ENCODE results near the gene MB21D2. TPM values are rescaled to one million over a fixed set of nuclear protein-coding genes. Genes with fewer than 3 reads are reported as not detected.

MB21D2 gene
- total RNA-seq, 1 experiment from 2014 or later: 26.0 TPM

GRCh38 chr3:192919901-192920300, 2.2 kb upstream of the MB21D2 start:
- DNase-seq: no peak
- Histone ChIP-seq H3K27me3 (ENCODE audit: low read length) (no peaks in the 10 kb centered on the region), H3K4me2 (ENCODE audit: low read length) (no peak overlapping the region), H3F3A (ENCODE audit: low read length, unreplicated experiment) (no peaks in the 10 kb centered on the region), H3K27ac (ENCODE audit: low read length) (no peak overlapping the region), H3K9me2 (replicated peaks; ENCODE audit: low read length) (no peaks in the 10 kb centered on the region), H2AFZ (ENCODE audit: low read length) (no peak overlapping the region), H3K9me3 (ENCODE audit: low read length) (no peaks in the 10 kb centered on the region), H3K4me1 (ENCODE audit: insufficient read depth, low read length) (peaks cover 16% of the 10 kb centered on the region), H3K4me3 (ENCODE audit: low read length) (no peak overlapping the region), H4K20me1 (ENCODE audit: low read length) (peaks cover 17% of the 10 kb centered on the region), H3K36me3 (ENCODE audit: low read depth, low read length) (no peaks in the 10 kb centered on the region), H3K9ac (ENCODE audit: low read length) (no peak overlapping the region), H3K79me2 (ENCODE audit: low read length) (peaks cover 35% of the 10 kb centered on the region)
- no peak for ATAC-seq
- intact Hi-C loops (cut with micrococcal nuclease): loop anchor here (5.0 kb wide), 2 partner anchors 353 to 672 kb away; partner anchors contain the start of gene OPA1
- no TSS peak for BruUV-seq (replicated peaks)
- POLR2A ChIA-PET (ENCODE audit: unreplicated experiment): no interaction called here
- TF ChIP-seq EZH2 (IDR thresholded peaks at IDR 0.05; ENCODE audit: low read length, unreplicated experiment) (no peak), CTCF (conservative IDR thresholded peaks at IDR 0.05; ENCODE audit: low read depth, low read length) (no peak), EZH2phosphoT487 (IDR thresholded peaks at IDR 0.05; ENCODE audit: borderline replicate concordance, low read length) (no peak)
- CTCF ChIA-PET: no interaction called here

- H3K9me2 ChIP-seq (replicated peaks; ENCODE audit: low read length): no peaks in the 10 kb centered on the region
- TSS peak; percentile 25 for BruUV-seq (replicated peaks)
- ChIA-PET POLR2A (ENCODE audit: unreplicated experiment) (interaction anchor here (0.5 to 0.7 kb wide), 3 partner anchors 39 to 68 kb away, joined by 3 to 6 read pairs (median 3); no protein-coding TSS in a partner anchor), CTCF (interaction anchor here (0.6 to 1.0 kb wide), 2 partner anchors 66 to 123 kb away, joined by 4 to 5 read pairs; no protein-coding TSS in a partner anchor)
- H4K20me1 ChIP-seq (ENCODE audit: low read length): peaks cover 30% of the 10 kb centered on the region
- no peaks in the 10 kb centered on the region for H3F3A ChIP-seq (ENCODE audit: low read length, unreplicated experiment)
- peak overlapping the region; percentile 99 for H3K4me3 ChIP-seq (ENCODE audit: low read length)
- H3K79me2 ChIP-seq (ENCODE audit: low read length): peaks cover 52% of the 10 kb centered on the region
- H2AFZ ChIP-seq (ENCODE audit: low read length): peak overlapping the region; percentile 79
- H3K27me3 ChIP-seq (ENCODE audit: low read length): no peaks in the 10 kb centered on the region
- H3K9ac ChIP-seq (ENCODE audit: low read length): peak overlapping the region; percentile 96
- no peak for DNase-seq
- no peak for TF ChIP-seq EZH2 (IDR thresholded peaks at IDR 0.05; ENCODE audit: low read length, unreplicated experiment)
- no peak; the same call in 1 of the 2 replicates for TF ChIP-seq CTCF (conservative IDR thresholded peaks at IDR 0.05; ENCODE audit: low read depth, low read length)
- no peak for TF ChIP-seq EZH2phosphoT487 (IDR thresholded peaks at IDR 0.05; ENCODE audit: borderline replicate concordance, low read length)
- no peaks in the 10 kb centered on the region for H3K36me3 ChIP-seq (ENCODE audit: low read depth, low read length)
- H3K9me3 ChIP-seq (ENCODE audit: low read length): no peaks in the 10 kb centered on the region
- ATAC-seq: peak; percentile 4; the same call in 1 of the 2 replicates
- intact Hi-C loops (cut with micrococcal nuclease): loop anchor here (1.0 to 5.0 kb wide), 4 partner anchors 10 to 674 kb away; partner anchors contain the start of gene OPA1
- H3K4me2 ChIP-seq (ENCODE audit: low read length): peak overlapping the region; percentile 90
- peaks cover 28% of the 10 kb centered on the region for H3K4me1 ChIP-seq (ENCODE audit: insufficient read depth, low read length)
- H3K27ac ChIP-seq (ENCODE audit: low read length): peak overlapping the region; percentile 89
Measured at GRCh38 chr3:192918275-192918588, 576 bp upstream of the MB21D2 start.

GRCh38 chr3:192917028-192917403, 640 bp downstream of the MB21D2 start:
- DNase-seq: peak; percentile 72
- Histone ChIP-seq H3K9me2 (replicated peaks; ENCODE audit: low read length) (no peaks in the 10 kb centered on the region), H3K27me3 (ENCODE audit: low read length) (no peaks in the 10 kb centered on the region), H3K4me1 (ENCODE audit: insufficient read depth, low read length) (peaks cover 28% of the 10 kb centered on the region), H3K36me3 (ENCODE audit: low read depth, low read length) (no peaks in the 10 kb centered on the region), H3K4me2 (ENCODE audit: low read length) (peak overlapping the region; percentile 93), H3K27ac (ENCODE audit: low read length) (peak overlapping the region; percentile 89), H2AFZ (ENCODE audit: low read length) (peak overlapping the region; percentile 84), H3K9ac (ENCODE audit: low read length) (peak overlapping the region; percentile 96), H3K4me3 (ENCODE audit: low read length) (peak overlapping the region; percentile 99), H3K9me3 (ENCODE audit: low read length) (no peaks in the 10 kb centered on the region), H4K20me1 (ENCODE audit: low read length) (peaks cover 30% of the 10 kb centered on the region), H3F3A (ENCODE audit: low read length, unreplicated experiment) (no peaks in the 10 kb centered on the region), H3K79me2 (ENCODE audit: low read length) (peaks cover 64% of the 10 kb centered on the region)
- CTCF ChIA-PET: interaction anchor here (0.5 kb wide), 1 partner anchor 18 kb away, joined by 3 read pairs; no protein-coding TSS in a partner anchor
- intact Hi-C loops (cut with micrococcal nuclease): loop anchor here (1.0 to 5.0 kb wide), 3 partner anchors 10 to 675 kb away; partner anchors contain the start of gene OPA1
- no peak for TF ChIP-seq CTCF (conservative IDR thresholded peaks at IDR 0.05; ENCODE audit: low read depth, low read length)
- TF ChIP-seq EZH2phosphoT487 (IDR thresholded peaks at IDR 0.05; ENCODE audit: borderline replicate concordance, low read length): no peak
- TF ChIP-seq EZH2 (IDR thresholded peaks at IDR 0.05; ENCODE audit: low read length, unreplicated experiment): no peak
- no TSS peak for BruUV-seq (replicated peaks)
- peak; percentile 18 for ATAC-seq
- POLR2A ChIA-PET (ENCODE audit: unreplicated experiment): interaction anchor here (0.7 to 1.1 kb wide), 2 partner anchors 25 to 34 kb away, joined by 4 to 6 read pairs; no protein-coding TSS in a partner anchor
